H9 (cell line): ENCODE measurements around the gene SLC12A8. TPM values are rescaled to one million over a fixed set of nuclear protein-coding genes. Genes with fewer than 3 reads are reported as not detected.

Experiments
- DNase-seq: peaks from one replicate; pipeline ENCODE4 v3.0.0-alpha.2; 2017
- H2AFZ ChIP-seq: one replicate; pipeline ENCODE4 v1.6.1; 2013; ENCODE audit warnings: mild to moderate bottlenecking, low read length, control low read depth, moderate library complexity
- H2AK5ac ChIP-seq: 2 replicates; pipeline ENCODE4 v1.6.1; 2013; ENCODE audit warnings: low read length, control low read depth, mixed read lengths; ENCODE audit not compliant: insufficient read length
- H2BK120ac ChIP-seq: one replicate; pipeline ENCODE4 v1.6.1; 2013; ENCODE audit warnings: low read depth, mild to moderate bottlenecking, low read length, control low read depth, inconsistent platforms; ENCODE audit not compliant: poor library complexity, severe bottlenecking
- H2BK12ac ChIP-seq: 2 replicates; pipeline ENCODE4 v1.6.1; 2013; ENCODE audit warnings: low read length, control low read depth, mixed read lengths, low read depth; ENCODE audit not compliant: insufficient read length
- H2BK15ac ChIP-seq: 2 replicates; pipeline ENCODE4 v1.6.1; 2013; ENCODE audit warnings: low read depth, low read length, control low read depth
- H2BK20ac ChIP-seq: one replicate; pipeline ENCODE4 v1.6.1; 2013; ENCODE audit warnings: low read depth, mild to moderate bottlenecking, low read length, control low read depth, inconsistent platforms; ENCODE audit not compliant: poor library complexity, severe bottlenecking
- H2BK5ac ChIP-seq: 2 replicates; pipeline ENCODE4 v1.6.1; 2013; ENCODE audit warnings: low read length, control low read depth, mixed read lengths; ENCODE audit not compliant: insufficient read length
- H3K14ac ChIP-seq: 2 replicates; pipeline ENCODE4 v1.6.1; 2013; ENCODE audit warnings: low read length, control low read depth; ENCODE audit not compliant: insufficient read depth
- H3K18ac ChIP-seq: 2 replicates; pipeline ENCODE4 v1.6.1; 2013; ENCODE audit warnings: low read depth, mild to moderate bottlenecking, mixed read lengths, low read length, control low read depth; ENCODE audit not compliant: insufficient read length
- H3K23ac ChIP-seq: 2 replicates; pipeline ENCODE4 v1.6.1; 2013; ENCODE audit warnings: low read length, control low read depth, mixed read lengths, low read depth; ENCODE audit not compliant: insufficient read length
- H3K23me2 ChIP-seq: 2 replicates; pipeline ENCODE4 v1.6.1; 2013; ENCODE audit warnings: low read depth, mild to moderate bottlenecking, mixed read lengths, low read length, control low read depth; ENCODE audit not compliant: insufficient read length, poor library complexity, severe bottlenecking
- H3K27ac ChIP-seq: 2 replicates; pipeline ENCODE4 v1.5.1; 2013; ENCODE audit warnings: low read length, control low read depth, mixed read lengths, low read depth; ENCODE audit not compliant: insufficient read length
- H3K27me3 ChIP-seq: 2 replicates; pipeline ENCODE4 v1.6.1; 2013; ENCODE audit warnings: low read length, control low read depth, inconsistent platforms; ENCODE audit not compliant: insufficient read depth
- H3K4ac ChIP-seq: 2 replicates; pipeline ENCODE4 v1.6.1; 2013; ENCODE audit warnings: low read depth, mild to moderate bottlenecking, control low read depth, inconsistent platforms, low read length, moderate library complexity
- H3K4me1 ChIP-seq: 2 replicates; pipeline ENCODE4 v1.6.1; 2013; ENCODE audit warnings: low read length, control low read depth, inconsistent platforms; ENCODE audit not compliant: insufficient read depth
- H3K4me2 ChIP-seq: 2 replicates; pipeline ENCODE4 v1.6.1; 2013; ENCODE audit warnings: low read length, control low read depth, mixed read lengths; ENCODE audit not compliant: insufficient read length, insufficient read depth
- H3K56ac ChIP-seq: 2 replicates; pipeline ENCODE4 v1.6.1; 2013; ENCODE audit warnings: low read depth, mild to moderate bottlenecking, mixed read lengths, low read length, control low read depth; ENCODE audit not compliant: insufficient read length
- H3K79me1 ChIP-seq: 2 replicates; pipeline ENCODE4 v1.6.1; 2013; ENCODE audit warnings: low read depth, mild to moderate bottlenecking, moderate library complexity, low read length, control low read depth, inconsistent platforms; ENCODE audit not compliant: insufficient read depth, poor library complexity, severe bottlenecking
- H3K79me2 ChIP-seq: 2 replicates; pipeline ENCODE4 v1.6.1; 2013; ENCODE audit warnings: low read length, control low read depth, inconsistent platforms; ENCODE audit not compliant: insufficient read depth
- H3K9ac ChIP-seq: 2 replicates; pipeline ENCODE4 v1.6.1; 2013; ENCODE audit warnings: low read length, control low read depth, mixed read lengths; ENCODE audit not compliant: insufficient read length; ENCODE audit errors: extremely low read depth
- H3K9me3 ChIP-seq: one replicate; pipeline ENCODE4 v1.6.1; 2013; ENCODE audit warnings: low read depth, low read length, inconsistent platforms; ENCODE audit not compliant: control insufficient read depth
- H3T11ph ChIP-seq: one replicate; pipeline ENCODE4 v1.6.1; 2013; ENCODE audit warnings: mild to moderate bottlenecking, low read length, control low read depth, inconsistent platforms
- H4K20me1 ChIP-seq: one replicate; pipeline ENCODE4 v1.6.1; 2013; ENCODE audit not compliant: control insufficient read depth, insufficient read length, insufficient read depth
- H4K5ac ChIP-seq: 2 replicates; pipeline ENCODE4 v1.6.1; 2013; ENCODE audit warnings: low read depth, mild to moderate bottlenecking, mixed read lengths, low read length, control low read depth; ENCODE audit not compliant: insufficient read length
- H4K8ac ChIP-seq: replicated peaks from 2 replicates; pipeline ENCODE4 v1.6.1; 2013; ENCODE audit warnings: low read length, control low read depth, mixed read lengths, low read depth; ENCODE audit not compliant: insufficient read length
- H4K91ac ChIP-seq: 2 replicates; pipeline ENCODE4 v1.6.1; 2013; ENCODE audit warnings: low read depth, mild to moderate bottlenecking, moderate library complexity, mixed read lengths, low read length, control low read depth; ENCODE audit not compliant: insufficient read length
- H3K27ac Mint-ChIP-seq, 3 experiments: 2 replicates in 2 of 3; 3 replicates in 1 of 3; pipeline ENCODE4 v1.8.0; 2020 to 2021; ENCODE audit warnings: mixed read lengths in 3 of 3, mild to moderate bottlenecking in 1 of 3, moderate library complexity in 1 of 3
- H3K27me3 Mint-ChIP-seq: 2 replicates; pipeline ENCODE4 v1.8.0; 2021; ENCODE audit warnings: low read depth, mild to moderate bottlenecking, moderate library complexity, mixed read lengths
- H3K36me3 Mint-ChIP-seq, 3 experiments: 2 replicates in 2 of 3; 3 replicates in 1 of 3; pipeline ENCODE4 v1.8.0; 2020 to 2021; ENCODE audit warnings: low read depth in 3 of 3, mixed read lengths in 3 of 3; ENCODE audit not compliant: insufficient read depth in 1 of 3
- H3K4me1 Mint-ChIP-seq, 2 experiments: 2 replicates each; pipeline ENCODE4 v1.8.0; 2020; ENCODE audit warnings: mixed read lengths in 2 of 2
- H3K4me3 Mint-ChIP-seq, 2 experiments: 2 replicates in 1 of 2; 3 replicates in 1 of 2; pipeline ENCODE4 v1.8.0; 2020 to 2021; ENCODE audit warnings: mild to moderate bottlenecking in 2 of 2, mixed read lengths in 2 of 2, moderate library complexity in 1 of 2
- H3K9me3 Mint-ChIP-seq, 2 experiments: 2 replicates in 1 of 2; 3 replicates in 1 of 2; pipeline ENCODE4 v1.8.0; 2020; ENCODE audit warnings: mild to moderate bottlenecking in 2 of 2, mixed read lengths in 2 of 2, moderate library complexity in 1 of 2
- WGBS: extraction: QIAGEN DNeasy Blood & Tissue Kit; methylation state at CpG from one replicate; pipeline ENCODE4 v1.1.7; 2013; ENCODE audit warnings: missing lambda C conversion rate, low lambda C conversion rate, mixed read lengths; ENCODE audit not compliant: insufficient read length; ENCODE audit errors: extremely low coverage; 5-methylcytosine and 5-hydroxymethylcytosine counted together
- total RNA-seq: library from RNA; stranded (reverse); gene quantifications from 2 replicates; pipeline ENCODE4 v1.2.1, GENCODE V29; 2021
- TF ChIP-seq, protein P1 (sequence below): fragments of 200-600 bp; sonication (generic); conservative IDR thresholded peaks from 3 replicates; pipeline ENCODE4 v1.8.0; 2021; ENCODE audit warnings: antibody characterized with exemption, mild to moderate bottlenecking

Gene SLC12A8
- total RNA-seq, 1 experiment from 2014 or later: 8.2 TPM

DNA sequence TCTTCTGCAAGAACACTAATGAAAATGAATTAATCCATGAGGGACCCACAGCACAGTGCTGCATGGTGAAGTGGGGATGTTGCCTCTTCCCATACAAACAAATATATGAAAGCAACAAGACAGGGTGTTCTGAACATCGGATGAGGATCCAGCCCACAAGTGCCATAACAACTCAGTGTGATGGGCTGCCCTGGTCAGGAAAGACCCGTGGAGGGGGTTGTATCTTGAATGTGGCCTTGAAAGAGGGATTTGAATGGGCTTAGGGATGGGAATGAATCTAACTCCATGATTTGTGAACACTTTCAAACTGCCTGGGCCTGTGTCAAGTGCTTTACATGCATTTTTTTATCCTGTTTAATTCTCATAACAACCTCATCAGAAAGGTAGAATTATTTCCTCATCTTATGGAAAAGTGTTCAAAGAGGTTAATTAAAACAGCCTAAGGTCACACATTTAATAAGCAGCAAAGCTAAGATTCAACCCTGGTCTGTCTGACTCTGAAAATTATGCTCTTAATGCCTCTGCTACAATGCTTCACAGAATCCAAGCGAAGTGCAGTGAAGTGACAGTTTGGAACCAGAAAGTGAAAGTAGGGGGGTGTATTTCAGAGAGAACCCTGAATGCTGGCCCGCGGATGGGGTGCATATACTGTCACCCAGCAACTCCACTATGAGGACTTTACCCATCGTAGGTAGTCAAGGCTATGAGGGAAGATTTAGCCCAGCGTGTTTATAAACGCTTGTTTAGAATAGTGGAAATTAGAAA is 91.1 kb downstream of the SLC12A8 start:
- no peak for DNase-seq
- TF ChIP-seq, protein P1, sequence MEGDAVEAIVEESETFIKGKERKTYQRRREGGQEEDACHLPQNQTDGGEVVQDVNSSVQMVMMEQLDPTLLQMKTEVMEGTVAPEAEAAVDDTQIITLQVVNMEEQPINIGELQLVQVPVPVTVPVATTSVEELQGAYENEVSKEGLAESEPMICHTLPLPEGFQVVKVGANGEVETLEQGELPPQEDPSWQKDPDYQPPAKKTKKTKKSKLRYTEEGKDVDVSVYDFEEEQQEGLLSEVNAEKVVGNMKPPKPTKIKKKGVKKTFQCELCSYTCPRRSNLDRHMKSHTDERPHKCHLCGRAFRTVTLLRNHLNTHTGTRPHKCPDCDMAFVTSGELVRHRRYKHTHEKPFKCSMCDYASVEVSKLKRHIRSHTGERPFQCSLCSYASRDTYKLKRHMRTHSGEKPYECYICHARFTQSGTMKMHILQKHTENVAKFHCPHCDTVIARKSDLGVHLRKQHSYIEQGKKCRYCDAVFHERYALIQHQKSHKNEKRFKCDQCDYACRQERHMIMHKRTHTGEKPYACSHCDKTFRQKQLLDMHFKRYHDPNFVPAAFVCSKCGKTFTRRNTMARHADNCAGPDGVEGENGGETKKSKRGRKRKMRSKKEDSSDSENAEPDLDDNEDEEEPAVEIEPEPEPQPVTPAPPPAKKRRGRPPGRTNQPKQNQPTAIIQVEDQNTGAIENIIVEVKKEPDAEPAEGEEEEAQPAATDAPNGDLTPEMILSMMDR: no peak
- no peak overlapping the region for H3T11ph ChIP-seq
- no peak overlapping the region for H2BK12ac ChIP-seq
- no peaks in the 10 kb centered on the region for H3K27me3 ChIP-seq
- H3K9me3 ChIP-seq: no peaks in the 10 kb centered on the region
- peak overlapping the region; percentile 59 for H3K4me2 ChIP-seq
- H3K56ac ChIP-seq: no peak overlapping the region
- peak overlapping the region; percentile 36 to 95 (median 85); a peak in 5 of 7 replicates for H3K27ac Mint-ChIP-seq
- peak overlapping the region; percentile 67 to 85; a peak in 4 of 5 replicates for H3K4me3 Mint-ChIP-seq
- peaks cover 44 to 59% of the 10 kb centered on the region in 2 experiments for H3K4me1 Mint-ChIP-seq
- no peak overlapping the region for H2AFZ ChIP-seq
- no peaks in the 10 kb centered on the region; the same call in 1 of the 2 replicates for H3K4me1 ChIP-seq
- 100% methylated on average over 1 of the region's 8 CpGs for WGBS
- H3K9me3 Mint-ChIP-seq: no peaks in the 10 kb centered on the region
- H2BK15ac ChIP-seq: no peak overlapping the region
- H3K79me2 ChIP-seq: no peaks in the 10 kb centered on the region
- H4K8ac ChIP-seq: no peak overlapping the region
- H3K4ac ChIP-seq: no peak overlapping the region
- H3K14ac ChIP-seq: no peak overlapping the region
- no peak overlapping the region for H2AK5ac ChIP-seq
- no peak overlapping the region for H3K9ac ChIP-seq
- peaks cover 5% of the 10 kb centered on the region for H3K27me3 Mint-ChIP-seq
- no peak overlapping the region for H2BK5ac ChIP-seq
- no peak overlapping the region for H3K23ac ChIP-seq
- no peak overlapping the region for H3K18ac ChIP-seq
- no peak overlapping the region for H3K27ac ChIP-seq
- H4K91ac ChIP-seq: no peak overlapping the region
- H3K23me2 ChIP-seq: peaks cover 8% of the 10 kb centered on the region
- H4K5ac ChIP-seq: no peak overlapping the region
- H3K36me3 Mint-ChIP-seq: peaks cover 0 to 5% (median 0%) of the 10 kb centered on the region in 3 experiments; a peak in 1 of 7 replicates
- H2BK120ac ChIP-seq: no peak overlapping the region
- no peaks in the 10 kb centered on the region for H3K79me1 ChIP-seq
- H4K20me1 ChIP-seq: no peaks in the 10 kb centered on the region
- H2BK20ac ChIP-seq: no peak overlapping the region
